Nephron progenitor cell (in vitro differentiated cells): ENCODE data around the gene LAMA2.

Experiments used
- DNase-seq: peaks from one replicate; pipeline ENCODE4 v3.0.0; 2021
- H3K27ac Mint-ChIP-seq: 2 replicates; pipeline ENCODE4 v1.8.0; 2021; ENCODE audit warnings: mild to moderate bottlenecking, moderate library complexity, mixed read lengths
- H3K27me3 Mint-ChIP-seq: 2 replicates; pipeline ENCODE4 v1.8.0; 2021; ENCODE audit warnings: mild to moderate bottlenecking, low read depth, mixed read lengths; ENCODE audit not compliant: poor library complexity
- H3K36me3 Mint-ChIP-seq: 2 replicates; pipeline ENCODE4 v1.8.0; 2021; ENCODE audit warnings: low read depth, mixed read lengths
- H3K4me1 Mint-ChIP-seq: 2 replicates; pipeline ENCODE4 v1.8.0; 2021; ENCODE audit warnings: mixed read lengths
- H3K4me3 Mint-ChIP-seq: 2 replicates; pipeline ENCODE4 v1.8.0; 2021; ENCODE audit warnings: mild to moderate bottlenecking, moderate library complexity, mixed read lengths
- H3K9me3 Mint-ChIP-seq: 2 replicates; pipeline ENCODE4 v1.8.0; 2021; ENCODE audit warnings: mild to moderate bottlenecking, moderate library complexity, mixed read lengths
- CTCF ChIP-seq: fragments of 200-600 bp; sonication (generic); IDR thresholded peaks from 2 replicates; pipeline ENCODE4 v1.5.0; 2021; ENCODE audit warnings: antibody characterized with exemption

Gene LAMA2

GRCh38 chr6:129364767-129365166 is 481.8 kb downstream of the LAMA2 start:
- peaks cover 4% of the 10 kb centered on the region for H3K27me3 Mint-ChIP-seq
- H3K36me3 Mint-ChIP-seq, result no peaks in the 10 kb centered on the region
- no peaks in the 10 kb centered on the region for H3K9me3 Mint-ChIP-seq
- no peak for TF ChIP-seq CTCF
- H3K4me1 Mint-ChIP-seq, result no peaks in the 10 kb centered on the region
- no peak overlapping the region for H3K4me3 Mint-ChIP-seq
- H3K27ac Mint-ChIP-seq, result no peak overlapping the region
- DNase-seq, result no peak

GRCh38 chr6:129368076-129368475 is 485.1 kb downstream of the LAMA2 start:
- Mint-ChIP-seq H3K4me3 (no peak overlapping the region), H3K27me3 (peaks cover 4% of the 10 kb centered on the region), H3K27ac (no peak overlapping the region), H3K36me3 (no peaks in the 10 kb centered on the region), H3K4me1 (no peaks in the 10 kb centered on the region), H3K9me3 (no peaks in the 10 kb centered on the region)
- no peak for DNase-seq
- no peak for TF ChIP-seq CTCF

- no peaks in the 10 kb centered on the region for H3K36me3 Mint-ChIP-seq
- no peak overlapping the region for H3K27ac Mint-ChIP-seq
- H3K9me3 Mint-ChIP-seq, result no peaks in the 10 kb centered on the region
- DNase-seq, result no peak
- H3K4me3 Mint-ChIP-seq, result no peak overlapping the region
- peaks cover 4% of the 10 kb centered on the region for H3K27me3 Mint-ChIP-seq
- no peak for TF ChIP-seq CTCF
- no peaks in the 10 kb centered on the region for H3K4me1 Mint-ChIP-seq
Observed at GRCh38 chr6:129368970-129369369, 486.0 kb downstream of the LAMA2 start.

GRCh38 chr6:129369737-129370136 is 486.8 kb downstream of the LAMA2 start:
- Mint-ChIP-seq H3K27me3 (peaks cover 1% of the 10 kb centered on the region), H3K4me1 (no peaks in the 10 kb centered on the region), H3K36me3 (no peaks in the 10 kb centered on the region), H3K9me3 (no peaks in the 10 kb centered on the region), H3K4me3 (no peak overlapping the region), H3K27ac (no peak overlapping the region)
- DNase-seq, result no peak
- TF ChIP-seq CTCF, result no peak

GRCh38 chr6:129370268-129370916 is 487.5 kb downstream of the LAMA2 start:
- Mint-ChIP-seq H3K4me1 (no peaks in the 10 kb centered on the region), H3K9me3 (no peaks in the 10 kb centered on the region), H3K27ac (no peak overlapping the region), H3K27me3 (no peaks in the 10 kb centered on the region), H3K36me3 (no peaks in the 10 kb centered on the region), H3K4me3 (no peak overlapping the region)
- DNase-seq, result peak; percentile 47
- peak; percentile 75 for TF ChIP-seq CTCF

- peaks cover 10% of the 10 kb centered on the region for H3K27me3 Mint-ChIP-seq
- H3K4me3 Mint-ChIP-seq, result no peak overlapping the region
- DNase-seq, result no peak
- no peaks in the 10 kb centered on the region for H3K36me3 Mint-ChIP-seq
- no peak overlapping the region for H3K27ac Mint-ChIP-seq
- no peaks in the 10 kb centered on the region for H3K9me3 Mint-ChIP-seq
- no peak for TF ChIP-seq CTCF
- no peaks in the 10 kb centered on the region for H3K4me1 Mint-ChIP-seq
Observed at GRCh38 chr6:129381885-129382284, 498.9 kb downstream of the LAMA2 start.
